AG10803 (cell line): ENCODE measurements around the gene PLA2G4E.

Source experiments
- DNase-seq: peaks from one replicate; pipeline ENCODE4 v3.0.0; 2010; ENCODE audit warnings: low read depth
- H3K4me3 ChIP-seq: 2 replicates; pipeline ENCODE4 v1.5.1; 2011; ENCODE audit warnings: mild to moderate bottlenecking, low read length, control low read depth
- TF ChIP-seq, protein P1 (sequence below): conservative IDR thresholded peaks from 2 replicates; pipeline ENCODE4 v1.5.1; 2011; ENCODE audit warnings: mild to moderate bottlenecking, low read length, control low read depth, inconsistent platforms

The PLA2G4E gene

DNA sequence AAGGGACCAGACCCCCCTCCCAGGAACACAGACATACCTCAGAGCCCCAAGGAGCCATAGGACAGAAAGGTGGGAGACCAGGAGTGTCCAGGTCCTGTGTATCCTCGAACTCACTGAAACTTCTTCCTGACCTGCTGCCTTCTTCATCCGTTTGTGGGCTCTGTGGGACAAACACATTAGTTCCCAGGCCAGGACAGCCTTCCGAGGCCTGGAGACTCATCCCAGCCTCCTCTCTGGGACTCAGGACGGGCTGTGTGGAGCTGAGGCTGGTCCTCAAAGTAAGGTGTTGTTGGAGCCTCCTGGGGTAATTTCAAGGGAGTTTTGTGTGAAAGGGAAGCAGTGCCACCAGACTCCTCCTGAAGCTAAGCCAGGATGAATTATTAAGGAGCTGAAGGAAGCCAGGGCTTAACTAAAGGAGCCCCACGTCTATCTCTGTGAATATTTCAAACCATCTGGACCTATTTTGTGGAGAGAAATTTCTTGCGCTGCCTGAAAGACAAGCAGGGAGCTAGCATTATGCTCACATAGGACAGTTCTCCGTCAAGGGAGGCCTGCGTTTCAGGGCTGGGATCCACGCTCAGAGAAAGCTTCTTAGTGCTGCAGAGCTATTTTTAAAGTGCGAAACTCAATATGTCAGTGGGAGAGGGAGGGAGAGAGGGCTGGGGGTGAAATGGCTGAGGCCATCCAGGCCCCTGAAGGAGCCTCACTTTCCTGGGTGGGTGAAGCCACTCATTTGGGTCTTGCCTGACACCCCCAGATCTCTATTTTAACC lies 29.8 kb upstream of the PLA2G4E start:
- no peak for DNase-seq
- TF ChIP-seq, protein P1, sequence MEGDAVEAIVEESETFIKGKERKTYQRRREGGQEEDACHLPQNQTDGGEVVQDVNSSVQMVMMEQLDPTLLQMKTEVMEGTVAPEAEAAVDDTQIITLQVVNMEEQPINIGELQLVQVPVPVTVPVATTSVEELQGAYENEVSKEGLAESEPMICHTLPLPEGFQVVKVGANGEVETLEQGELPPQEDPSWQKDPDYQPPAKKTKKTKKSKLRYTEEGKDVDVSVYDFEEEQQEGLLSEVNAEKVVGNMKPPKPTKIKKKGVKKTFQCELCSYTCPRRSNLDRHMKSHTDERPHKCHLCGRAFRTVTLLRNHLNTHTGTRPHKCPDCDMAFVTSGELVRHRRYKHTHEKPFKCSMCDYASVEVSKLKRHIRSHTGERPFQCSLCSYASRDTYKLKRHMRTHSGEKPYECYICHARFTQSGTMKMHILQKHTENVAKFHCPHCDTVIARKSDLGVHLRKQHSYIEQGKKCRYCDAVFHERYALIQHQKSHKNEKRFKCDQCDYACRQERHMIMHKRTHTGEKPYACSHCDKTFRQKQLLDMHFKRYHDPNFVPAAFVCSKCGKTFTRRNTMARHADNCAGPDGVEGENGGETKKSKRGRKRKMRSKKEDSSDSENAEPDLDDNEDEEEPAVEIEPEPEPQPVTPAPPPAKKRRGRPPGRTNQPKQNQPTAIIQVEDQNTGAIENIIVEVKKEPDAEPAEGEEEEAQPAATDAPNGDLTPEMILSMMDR: no peak
- no peak overlapping the region for H3K4me3 ChIP-seq

DNA sequence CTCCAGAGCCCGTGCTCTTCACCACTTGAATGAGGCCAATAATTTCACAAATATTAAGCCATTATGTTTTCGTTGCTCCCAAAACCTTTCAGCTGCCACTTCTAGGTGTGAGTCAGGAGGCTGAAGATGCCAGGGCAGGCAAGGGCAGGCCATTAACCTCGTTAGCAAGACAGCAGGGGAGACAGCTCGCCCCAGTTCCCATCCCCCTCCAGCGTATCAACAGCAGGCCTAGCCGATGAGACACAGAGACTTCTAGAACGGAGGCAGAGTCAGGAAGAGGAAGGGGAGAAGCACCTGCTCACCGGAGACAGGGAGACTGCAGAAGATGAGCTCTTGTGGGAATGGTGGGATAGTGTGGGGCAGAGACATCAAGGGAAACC lies 28.0 kb upstream of the PLA2G4E start:
- TF ChIP-seq, protein P1: no peak
- no peak overlapping the region for H3K4me3 ChIP-seq
- no peak for DNase-seq

DNA sequence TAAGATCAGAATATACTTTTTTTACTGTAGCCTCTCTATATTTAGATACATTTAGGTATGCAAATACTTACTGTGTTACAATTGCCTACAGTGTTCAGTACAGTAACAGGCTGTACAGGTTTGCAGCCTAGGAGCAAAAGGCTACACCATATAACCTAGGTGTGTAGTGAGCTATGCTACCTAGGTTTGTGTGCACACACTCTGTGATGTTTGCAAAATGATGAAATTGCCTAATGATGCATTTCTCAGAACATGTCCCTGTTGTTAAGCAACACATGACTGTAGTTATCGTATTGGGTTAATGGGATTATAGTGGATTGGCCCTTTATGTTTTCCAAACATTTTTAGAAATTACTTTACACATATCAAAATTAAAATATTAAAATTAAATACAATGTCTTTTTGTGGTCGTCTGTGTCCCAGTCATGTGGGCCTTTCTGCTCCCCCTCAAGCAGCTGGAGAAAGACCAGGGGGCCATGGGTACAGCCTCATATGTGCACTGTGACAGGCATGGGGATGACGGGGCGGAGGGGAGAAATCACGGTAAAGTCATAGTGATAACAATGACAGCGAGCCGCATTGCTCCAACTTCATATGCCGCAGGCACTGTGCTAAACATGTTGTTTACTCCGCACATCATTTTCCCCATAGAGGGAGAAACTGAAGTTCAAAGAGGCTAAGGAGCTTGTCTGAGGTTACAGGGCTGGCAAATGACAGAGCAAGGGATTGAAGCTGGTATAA lies 27.4 kb upstream of the PLA2G4E start:
- DNase-seq: no peak
- no peak overlapping the region for H3K4me3 ChIP-seq
- TF ChIP-seq, protein P1: no peak

DNA sequence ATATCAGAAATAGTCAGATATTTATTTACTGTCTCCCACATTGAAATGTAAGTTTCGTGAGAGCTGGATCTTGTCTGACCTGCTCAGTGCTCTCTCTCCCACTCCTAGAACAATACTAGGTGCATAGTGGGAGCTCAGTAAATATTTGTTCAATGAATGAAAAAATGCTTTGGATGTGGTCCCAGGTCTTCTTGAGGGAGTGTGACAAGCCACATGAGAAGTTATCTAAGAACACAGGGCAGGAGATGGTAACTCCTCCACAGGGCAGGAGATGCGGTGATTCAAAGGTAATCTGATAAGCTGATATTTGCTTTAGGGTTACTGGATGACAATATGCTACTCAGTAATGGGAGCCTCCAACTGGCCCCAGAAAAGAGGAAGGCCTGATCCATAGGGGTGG lies 25.8 kb upstream of the PLA2G4E start:
- DNase-seq: no peak
- H3K4me3 ChIP-seq: no peak overlapping the region
- TF ChIP-seq, protein P1: no peak

DNA sequence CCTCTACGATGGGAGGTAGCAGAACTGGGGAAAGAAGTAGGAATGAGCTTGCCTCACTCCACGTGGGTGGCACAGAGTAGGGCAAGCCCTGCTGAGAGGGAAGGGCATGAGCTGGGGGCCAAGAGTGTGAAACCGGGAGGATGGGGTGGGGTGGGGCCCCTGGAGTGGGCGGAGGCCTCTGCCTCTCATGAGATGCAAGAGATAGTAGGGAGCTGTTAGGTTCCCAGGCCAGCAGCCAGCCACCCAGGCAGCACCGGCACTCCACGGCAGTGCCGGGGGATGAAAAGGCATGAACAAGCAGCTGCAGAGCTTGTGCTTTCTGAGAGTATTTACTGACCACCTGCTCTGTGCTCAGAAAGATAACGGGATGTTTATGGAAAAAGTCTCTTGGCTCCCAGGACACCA lies 24.4 kb upstream of the PLA2G4E start:
- no peak overlapping the region for H3K4me3 ChIP-seq
- TF ChIP-seq, protein P1: no peak
- no peak for DNase-seq

DNA sequence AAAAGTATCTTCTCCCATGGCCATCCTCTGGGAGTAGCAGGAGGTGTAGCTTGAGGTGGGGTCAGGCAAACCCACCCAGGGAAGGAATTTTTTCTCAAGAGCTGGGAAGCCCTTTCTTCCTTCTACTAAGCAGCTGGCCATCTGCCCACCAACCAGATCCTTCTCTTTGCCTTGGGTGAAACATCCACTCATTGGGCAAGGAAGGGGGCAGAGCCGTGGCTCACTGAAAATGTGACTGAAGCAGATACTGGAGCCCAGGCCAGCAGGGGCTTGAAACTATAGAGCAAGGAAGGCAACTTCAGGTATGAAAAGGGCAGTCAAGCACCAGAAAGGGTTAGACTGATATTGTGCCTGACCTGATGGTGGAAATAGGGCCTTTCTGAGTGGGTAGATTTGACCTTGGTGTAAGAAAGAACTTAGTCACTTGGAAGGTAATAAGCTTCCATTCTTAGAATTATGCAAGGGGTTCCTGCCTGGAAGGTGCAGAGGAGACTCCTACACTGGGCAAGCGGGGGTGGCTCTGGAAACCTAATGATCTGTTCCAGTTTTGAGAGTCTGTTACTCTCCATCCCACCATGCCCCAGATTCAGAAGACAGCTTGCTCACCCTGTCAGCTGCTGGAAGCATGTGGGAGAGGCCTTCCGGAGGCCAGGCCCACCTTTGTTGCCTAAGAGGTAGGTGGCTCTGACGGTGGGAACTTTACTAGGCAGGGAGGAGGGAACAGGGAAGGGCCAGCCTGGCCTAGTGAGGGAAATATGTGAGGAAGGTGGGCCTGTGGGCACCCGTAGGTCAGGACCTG lies 22.0 kb upstream of the PLA2G4E start:
- no peak for DNase-seq
- TF ChIP-seq, protein P1: no peak
- no peak overlapping the region for H3K4me3 ChIP-seq
